ENCODE results near the gene NDUFS6.

DNA sequence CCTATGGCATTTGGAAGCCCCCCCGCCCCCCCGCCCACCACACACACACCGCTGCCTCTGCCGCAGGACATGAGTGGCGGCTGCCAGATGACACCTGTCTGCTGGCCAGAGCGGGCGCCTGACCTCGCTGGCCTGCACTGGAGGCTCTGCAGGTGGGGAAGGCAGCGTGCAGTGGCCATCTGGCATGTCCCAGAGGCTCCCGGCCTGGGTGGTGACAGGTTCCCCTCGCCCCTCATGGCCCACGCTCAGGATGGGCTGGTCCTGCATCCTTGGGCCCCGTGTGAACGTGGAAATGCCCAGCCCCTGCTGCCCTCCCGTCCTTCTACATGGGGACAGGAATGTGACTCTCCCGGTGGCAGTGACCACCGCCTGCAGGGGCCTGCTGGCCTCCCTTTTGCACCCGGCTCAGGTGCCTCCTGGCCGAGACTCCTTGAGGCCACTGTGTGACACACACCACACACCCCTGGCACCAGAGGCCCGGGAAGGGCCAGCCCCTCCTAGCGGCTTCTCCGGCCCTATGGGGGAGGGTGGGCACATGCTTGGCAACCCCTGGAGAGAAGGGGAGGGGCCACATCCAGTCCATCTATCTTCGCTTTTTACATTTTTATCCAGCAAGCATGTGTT is 51.2 kb downstream of the NDUFS6 start:
- TF ChIP-seq, protein P1, sequence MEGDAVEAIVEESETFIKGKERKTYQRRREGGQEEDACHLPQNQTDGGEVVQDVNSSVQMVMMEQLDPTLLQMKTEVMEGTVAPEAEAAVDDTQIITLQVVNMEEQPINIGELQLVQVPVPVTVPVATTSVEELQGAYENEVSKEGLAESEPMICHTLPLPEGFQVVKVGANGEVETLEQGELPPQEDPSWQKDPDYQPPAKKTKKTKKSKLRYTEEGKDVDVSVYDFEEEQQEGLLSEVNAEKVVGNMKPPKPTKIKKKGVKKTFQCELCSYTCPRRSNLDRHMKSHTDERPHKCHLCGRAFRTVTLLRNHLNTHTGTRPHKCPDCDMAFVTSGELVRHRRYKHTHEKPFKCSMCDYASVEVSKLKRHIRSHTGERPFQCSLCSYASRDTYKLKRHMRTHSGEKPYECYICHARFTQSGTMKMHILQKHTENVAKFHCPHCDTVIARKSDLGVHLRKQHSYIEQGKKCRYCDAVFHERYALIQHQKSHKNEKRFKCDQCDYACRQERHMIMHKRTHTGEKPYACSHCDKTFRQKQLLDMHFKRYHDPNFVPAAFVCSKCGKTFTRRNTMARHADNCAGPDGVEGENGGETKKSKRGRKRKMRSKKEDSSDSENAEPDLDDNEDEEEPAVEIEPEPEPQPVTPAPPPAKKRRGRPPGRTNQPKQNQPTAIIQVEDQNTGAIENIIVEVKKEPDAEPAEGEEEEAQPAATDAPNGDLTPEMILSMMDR (tag by site-specific recombination; IDR thresholded peaks at IDR 0.05) = no peak
- TF ChIP-seq ZNF707 (tag by site-specific recombination; IDR thresholded peaks at IDR 0.05) = no peak
- no peak for TF ChIP-seq ZBTB7A (tag by site-specific recombination; IDR thresholded peaks at IDR 0.05; ENCODE audit: low read depth)
- TF ChIP-seq, protein P2, sequence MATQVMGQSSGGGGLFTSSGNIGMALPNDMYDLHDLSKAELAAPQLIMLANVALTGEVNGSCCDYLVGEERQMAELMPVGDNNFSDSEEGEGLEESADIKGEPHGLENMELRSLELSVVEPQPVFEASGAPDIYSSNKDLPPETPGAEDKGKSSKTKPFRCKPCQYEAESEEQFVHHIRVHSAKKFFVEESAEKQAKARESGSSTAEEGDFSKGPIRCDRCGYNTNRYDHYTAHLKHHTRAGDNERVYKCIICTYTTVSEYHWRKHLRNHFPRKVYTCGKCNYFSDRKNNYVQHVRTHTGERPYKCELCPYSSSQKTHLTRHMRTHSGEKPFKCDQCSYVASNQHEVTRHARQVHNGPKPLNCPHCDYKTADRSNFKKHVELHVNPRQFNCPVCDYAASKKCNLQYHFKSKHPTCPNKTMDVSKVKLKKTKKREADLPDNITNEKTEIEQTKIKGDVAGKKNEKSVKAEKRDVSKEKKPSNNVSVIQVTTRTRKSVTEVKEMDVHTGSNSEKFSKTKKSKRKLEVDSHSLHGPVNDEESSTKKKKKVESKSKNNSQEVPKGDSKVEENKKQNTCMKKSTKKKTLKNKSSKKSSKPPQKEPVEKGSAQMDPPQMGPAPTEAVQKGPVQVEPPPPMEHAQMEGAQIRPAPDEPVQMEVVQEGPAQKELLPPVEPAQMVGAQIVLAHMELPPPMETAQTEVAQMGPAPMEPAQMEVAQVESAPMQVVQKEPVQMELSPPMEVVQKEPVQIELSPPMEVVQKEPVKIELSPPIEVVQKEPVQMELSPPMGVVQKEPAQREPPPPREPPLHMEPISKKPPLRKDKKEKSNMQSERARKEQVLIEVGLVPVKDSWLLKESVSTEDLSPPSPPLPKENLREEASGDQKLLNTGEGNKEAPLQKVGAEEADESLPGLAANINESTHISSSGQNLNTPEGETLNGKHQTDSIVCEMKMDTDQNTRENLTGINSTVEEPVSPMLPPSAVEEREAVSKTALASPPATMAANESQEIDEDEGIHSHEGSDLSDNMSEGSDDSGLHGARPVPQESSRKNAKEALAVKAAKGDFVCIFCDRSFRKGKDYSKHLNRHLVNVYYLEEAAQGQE (tag by site-specific recombination; IDR thresholded peaks at IDR 0.05) = no peak
- TF ChIP-seq ZNF274 (IDR thresholded peaks at IDR 0.05; ENCODE audit: low read length) = no peak
- no peak for TF ChIP-seq ZNF274 (tag by site-specific recombination; IDR thresholded peaks at IDR 0.05; ENCODE audit: borderline replicate concordance)
